GM18508 (cell line): ENCODE measurements around the gene ZNF587B.
"Not testable (repeated sequence)": the region's sequence is repeated elsewhere in the genome, so short reads cannot be mapped to it uniquely, and the experiment has no call there.

ENCODE experiments used
- ATAC-seq: cut with Tn5 transposase; IDR thresholded peaks from one replicate; pipeline ENCODE4 v1.9.1; 2021; ENCODE audit warnings: moderate number of reproducible peaks; ENCODE audit not compliant: insufficient read depth, unreplicated experiment

ZNF587B gene

DNA sequence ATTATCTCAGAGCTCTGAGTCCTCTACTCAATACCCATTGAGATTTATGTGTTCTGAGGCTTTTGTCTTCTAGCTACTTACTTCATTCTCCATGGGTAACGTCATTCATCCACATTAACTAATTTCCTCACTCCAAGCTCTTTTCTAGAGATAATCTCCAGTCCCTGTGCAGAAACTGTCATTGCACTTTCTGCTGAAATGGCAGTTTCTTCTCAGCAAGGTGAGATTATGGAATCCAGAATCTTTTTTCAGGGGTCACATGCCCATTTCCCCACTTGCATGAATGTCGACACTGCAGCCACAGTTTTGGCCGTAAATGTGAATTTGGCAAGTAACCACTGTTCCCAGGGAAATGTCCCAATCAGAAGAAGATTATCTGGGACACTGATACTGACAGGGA lies 32.3 kb downstream of the ZNF587B start:
- not testable (repeated sequence) for ATAC-seq

DNA sequence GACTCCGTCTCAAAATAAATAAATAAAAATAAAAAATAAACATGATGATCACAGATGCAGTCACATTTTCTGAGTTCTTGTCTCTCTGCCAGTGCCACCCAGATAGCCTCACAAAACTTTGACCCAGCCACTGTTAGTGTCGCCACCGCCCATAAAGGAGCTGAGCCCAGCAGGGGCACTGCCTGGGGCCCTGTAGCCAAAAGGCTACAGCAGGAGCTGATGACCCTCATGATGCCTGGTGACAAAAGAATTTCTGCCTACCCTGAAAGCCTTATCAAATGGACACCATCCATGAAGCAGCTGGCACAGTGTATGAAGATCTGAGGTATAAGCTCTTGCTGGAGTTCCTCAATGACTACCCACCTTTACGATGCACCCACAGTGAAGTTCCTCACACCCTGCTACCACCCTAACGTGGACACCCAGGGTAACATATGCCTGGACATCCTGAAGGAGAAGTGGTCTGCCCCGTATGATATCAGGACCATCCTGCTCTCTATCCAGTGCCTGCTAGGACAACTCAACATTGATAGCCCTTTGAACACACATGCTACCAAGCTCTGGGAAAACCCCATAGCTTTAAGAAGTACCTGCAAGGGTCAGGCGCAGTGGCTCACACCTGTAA lies 37.9 kb downstream of the ZNF587B start:
- no peak for ATAC-seq

GRCh38 chr19:57869655-57870054 lies 39.6 kb downstream of the ZNF587B start:
- ATAC-seq, result not testable (repeated sequence)

DNA sequence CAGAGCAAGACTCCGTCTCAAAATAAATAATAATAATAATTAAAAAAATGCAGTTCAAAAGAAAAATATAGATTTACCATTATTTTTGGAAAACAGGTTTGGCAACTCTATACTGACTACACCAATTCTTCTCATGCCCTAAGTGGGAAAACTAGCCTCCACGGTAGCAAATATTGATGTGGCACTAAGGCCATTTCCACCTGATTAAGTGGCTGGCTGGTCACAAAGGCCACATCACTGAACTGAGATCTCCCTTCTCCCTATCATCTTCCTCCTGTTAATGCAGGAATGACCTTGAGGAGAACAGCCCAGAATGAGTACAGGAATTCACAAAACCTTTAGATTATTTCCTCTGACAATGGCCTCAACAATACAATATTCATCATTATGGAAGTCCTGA lies 40.1 kb downstream of the ZNF587B start:
- ATAC-seq, result no peak

- no peak for ATAC-seq
Observed at GRCh38 chr19:57872450-57872849, 42.4 kb downstream of the ZNF587B start.

DNA sequence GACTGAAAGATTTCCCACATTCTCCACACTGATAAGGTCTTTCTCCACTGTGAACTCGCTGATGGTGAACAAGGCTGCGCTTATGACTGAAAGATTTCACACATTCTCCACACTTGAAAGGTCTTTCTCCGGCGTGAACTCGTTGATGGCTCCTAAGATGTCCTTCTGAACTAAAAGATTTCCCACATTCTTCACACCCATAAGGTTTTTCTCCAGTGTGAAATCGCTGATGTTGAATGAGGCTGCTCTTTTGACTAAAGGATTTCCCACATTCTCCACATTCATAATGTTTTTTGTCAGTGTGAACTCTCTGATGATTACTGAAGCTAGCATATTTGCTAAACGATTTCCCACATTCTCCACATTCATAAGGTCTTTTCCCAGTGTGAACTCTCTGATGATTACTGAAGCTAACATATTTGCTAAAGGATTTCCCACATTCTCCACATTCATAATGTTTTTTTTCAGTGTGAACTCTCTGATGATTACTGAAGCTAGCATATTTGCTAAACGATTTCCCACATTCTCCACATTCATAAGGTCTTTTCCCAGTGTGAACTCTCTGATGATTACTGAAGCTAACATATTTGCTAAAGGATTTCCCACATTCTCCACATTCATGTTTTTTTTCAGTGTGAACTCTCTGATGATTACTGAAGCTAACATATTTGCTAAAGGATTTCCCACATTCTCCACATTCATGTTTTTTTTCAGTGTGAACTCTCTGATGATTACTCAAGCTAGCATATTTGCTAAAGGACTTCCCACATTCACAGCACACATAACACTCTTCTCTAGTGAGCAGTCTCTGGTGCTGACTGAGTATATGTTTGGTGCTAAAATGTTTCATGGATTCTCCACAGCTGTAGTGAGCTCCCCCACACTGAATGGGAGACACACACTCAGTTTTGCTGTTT lies 44.0 kb downstream of the ZNF587B start:
- ATAC-seq, result not testable (repeated sequence)

- ATAC-seq, result no peak
Observed at GRCh38 chr19:57886046-57886445, 55.9 kb downstream of the ZNF587B start.

- no peak for ATAC-seq
Observed at GRCh38 chr19:57887195-57887941, 57.3 kb downstream of the ZNF587B start.

- no peak for ATAC-seq
Observed at GRCh38 chr19:57888107-57888559, 58.0 kb downstream of the ZNF587B start.

GRCh38 chr19:57888560-57889231 lies 58.6 kb downstream of the ZNF587B start, which contains the start of gene ZNF814:
Gene ZNF814 (minus strand): TSS chr19:57889037. CDS start chr19:57888802, 235 bp downstream.
- ATAC-seq, result peak; percentile 43

GRCh38 chr19:57890706-57891105 lies 60.6 kb downstream of the ZNF587B start:
- not testable (repeated sequence) for ATAC-seq
